Tibial nerve (tissue), 4 donors: ENCODE data around the gene CALM3. TPM values are rescaled to one million over a fixed set of nuclear protein-coding genes. Genes with fewer than 3 reads are reported as not detected.

Source experiments
- DNase-seq, 2 donors: peaks; one replicate each; pipeline ENCODE4 v3.0.0-alpha.2; 2019; ENCODE audit warnings: low spot score in 2 of 2
- H3K27ac ChIP-seq, 4 donors: fragments of 200-600 bp; sonication (generic) in 3 of 4; one replicate each; pipeline ENCODE4 v1.5.1; 2017 to 2019; ENCODE audit warnings: mild to moderate bottlenecking in 1 of 4
- H3K27me3 ChIP-seq, 2 donors: fragments of 200-600 bp; sonication (generic) in 1 of 2; one replicate each; pipeline versions ENCODE4 v1.5.1 to v1.6.0; 2017 to 2019
- H3K36me3 ChIP-seq, 3 donors: fragments of 200-600 bp; sonication (generic); one replicate each; pipeline ENCODE4 v1.5.1; 2018 to 2019
- H3K4me1 ChIP-seq, 4 donors: fragments of 200-600 bp; sonication (generic) in 3 of 4; one replicate each; pipeline ENCODE4 v1.5.1; 2017 to 2019
- H3K4me3 ChIP-seq, 4 donors: fragments of 200-600 bp; sonication (generic) in 3 of 4; one replicate each; pipeline ENCODE4 v1.5.1; 2017 to 2019; ENCODE audit warnings: mild to moderate bottlenecking in 1 of 4, moderate library complexity in 1 of 4
- H3K9me3 ChIP-seq, 4 donors: fragments of 200-600 bp; sonication (generic) in 3 of 4; one replicate each; pipeline ENCODE4 v1.5.1; 2017 to 2019
- EP300 ChIP-seq, 2 donors: sonication (generic); formaldehyde crosslinking; IDR thresholded peaks; one replicate each; pipeline ENCODE4 v1.6.1; 2017; ENCODE audit warnings: antibody characterized with exemption in 2 of 2, mild to moderate bottlenecking in 1 of 2
- POLR2A ChIP-seq, 2 donors: fragments of 450-650 bp; IDR thresholded peaks; one replicate each; pipeline ENCODE4 v1.6.1; 2017; ENCODE audit warnings: antibody characterized with exemption in 2 of 2, mild to moderate bottlenecking in 2 of 2, moderate library complexity in 2 of 2
- WGBS, 2 donors: methylation state at CpG; one replicate each; pipeline ENCODE4 v1.1.5; 2018; 5-methylcytosine and 5-hydroxymethylcytosine counted together
- total RNA-seq, 4 donors: library from RNA; depleted of rRNA; stranded (reverse); fragments of >200 nt; gene quantifications; one replicate each; pipeline ENCODE4 v1.1.0, GENCODE V29; 2016
- TF ChIP-seq, protein P1 (sequence below), 5 experiments: fragments of 200-600 bp in 3 of 5; fragments of 450-650 bp in 2 of 5; sonication (generic) in 3 of 5; IDR thresholded peaks; one replicate each; pipeline ENCODE4 v1.5.1; 2016 to 2019; ENCODE audit warnings: antibody characterized with exemption in 5 of 5, mild to moderate bottlenecking in 3 of 5, moderate library complexity in 2 of 5

Gene CALM3
- total RNA-seq, 4 donors from 2014 or later, result 123 to 167 (median 137) TPM

DNA sequence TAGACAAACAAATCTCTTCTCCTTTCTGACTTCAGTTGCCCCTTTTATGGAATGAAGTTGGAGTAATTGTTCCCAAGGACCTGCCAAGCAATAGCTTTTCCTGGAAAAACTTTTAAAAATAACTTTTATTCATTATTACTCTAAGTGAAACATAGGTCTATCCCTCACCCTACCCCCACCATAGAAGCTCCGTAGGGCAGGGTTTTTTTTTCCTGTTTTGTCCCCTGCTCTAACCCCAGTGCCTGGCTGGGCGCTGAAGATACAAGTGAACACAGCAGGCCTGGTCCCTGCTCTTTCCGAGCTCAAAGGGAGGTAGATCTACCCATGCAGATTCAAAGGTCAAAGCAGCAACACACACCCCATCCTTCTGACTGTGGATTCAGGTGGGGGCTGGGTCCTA is 43.6 kb downstream of the CALM3 start:
- Histone ChIP-seq H3K27ac (peak overlapping the region in 2 of 4 donors; percentile 40 to 58), H3K9me3 (no peaks in the 10 kb centered on the region), H3K36me3 (peaks cover 0 to 8% (median 0%) of the 10 kb centered on the region in 3 donors), H3K4me3 (no peak overlapping the region), H3K27me3 (no peaks in the 10 kb centered on the region), H3K4me1 (peaks cover 0 to 19% (median under 1%) of the 10 kb centered on the region in 4 donors)
- no peak for DNase-seq
- TF ChIP-seq POLR2A (IDR thresholded peaks at IDR 0.05) (no peak), EP300 (IDR thresholded peaks at IDR 0.05) (peak in 1 of 2 donors; percentile 22)
- whole genome bisulfite sequencing, 2 donors, result 42 to 47% methylated on average over 3 of the region's 3 CpGs

DNA sequence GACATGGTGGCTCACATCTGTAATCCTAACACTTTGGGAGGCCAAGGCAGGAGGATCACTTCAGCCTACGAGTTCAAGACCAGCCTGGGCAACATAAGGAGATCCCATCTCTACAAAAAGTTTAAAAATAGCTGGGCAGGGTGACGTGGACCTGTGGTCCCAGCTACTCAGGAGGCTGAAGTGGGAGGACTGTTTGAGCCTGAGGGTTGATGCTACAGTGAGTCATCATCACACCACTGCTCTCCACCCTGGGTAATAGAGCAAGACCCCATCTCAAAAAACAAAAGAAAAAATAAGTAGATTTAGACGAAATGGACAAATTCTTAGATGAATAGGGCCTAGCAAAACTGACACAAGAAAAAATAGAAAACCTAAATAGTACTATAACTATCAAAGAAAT is 45.3 kb downstream of the CALM3 start:
- Histone ChIP-seq H3K4me3 (no peak overlapping the region), H3K9me3 (no peaks in the 10 kb centered on the region), H3K27ac (no peak overlapping the region), H3K27me3 (no peaks in the 10 kb centered on the region), H3K4me1 (peaks cover 0 to 16% (median 0%) of the 10 kb centered on the region in 4 donors), H3K36me3 (peaks cover 0 to 8% (median 0%) of the 10 kb centered on the region in 3 donors)
- WGBS, 2 donors, result 89 to 95% methylated on average over 3 of the region's 3 CpGs
- TF ChIP-seq, protein P1, sequence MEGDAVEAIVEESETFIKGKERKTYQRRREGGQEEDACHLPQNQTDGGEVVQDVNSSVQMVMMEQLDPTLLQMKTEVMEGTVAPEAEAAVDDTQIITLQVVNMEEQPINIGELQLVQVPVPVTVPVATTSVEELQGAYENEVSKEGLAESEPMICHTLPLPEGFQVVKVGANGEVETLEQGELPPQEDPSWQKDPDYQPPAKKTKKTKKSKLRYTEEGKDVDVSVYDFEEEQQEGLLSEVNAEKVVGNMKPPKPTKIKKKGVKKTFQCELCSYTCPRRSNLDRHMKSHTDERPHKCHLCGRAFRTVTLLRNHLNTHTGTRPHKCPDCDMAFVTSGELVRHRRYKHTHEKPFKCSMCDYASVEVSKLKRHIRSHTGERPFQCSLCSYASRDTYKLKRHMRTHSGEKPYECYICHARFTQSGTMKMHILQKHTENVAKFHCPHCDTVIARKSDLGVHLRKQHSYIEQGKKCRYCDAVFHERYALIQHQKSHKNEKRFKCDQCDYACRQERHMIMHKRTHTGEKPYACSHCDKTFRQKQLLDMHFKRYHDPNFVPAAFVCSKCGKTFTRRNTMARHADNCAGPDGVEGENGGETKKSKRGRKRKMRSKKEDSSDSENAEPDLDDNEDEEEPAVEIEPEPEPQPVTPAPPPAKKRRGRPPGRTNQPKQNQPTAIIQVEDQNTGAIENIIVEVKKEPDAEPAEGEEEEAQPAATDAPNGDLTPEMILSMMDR (IDR thresholded peaks at IDR 0.05), result no peak
- TF ChIP-seq EP300 (IDR thresholded peaks at IDR 0.05), result no peak
- no peak for TF ChIP-seq POLR2A (IDR thresholded peaks at IDR 0.05)
- no peak for DNase-seq

DNA sequence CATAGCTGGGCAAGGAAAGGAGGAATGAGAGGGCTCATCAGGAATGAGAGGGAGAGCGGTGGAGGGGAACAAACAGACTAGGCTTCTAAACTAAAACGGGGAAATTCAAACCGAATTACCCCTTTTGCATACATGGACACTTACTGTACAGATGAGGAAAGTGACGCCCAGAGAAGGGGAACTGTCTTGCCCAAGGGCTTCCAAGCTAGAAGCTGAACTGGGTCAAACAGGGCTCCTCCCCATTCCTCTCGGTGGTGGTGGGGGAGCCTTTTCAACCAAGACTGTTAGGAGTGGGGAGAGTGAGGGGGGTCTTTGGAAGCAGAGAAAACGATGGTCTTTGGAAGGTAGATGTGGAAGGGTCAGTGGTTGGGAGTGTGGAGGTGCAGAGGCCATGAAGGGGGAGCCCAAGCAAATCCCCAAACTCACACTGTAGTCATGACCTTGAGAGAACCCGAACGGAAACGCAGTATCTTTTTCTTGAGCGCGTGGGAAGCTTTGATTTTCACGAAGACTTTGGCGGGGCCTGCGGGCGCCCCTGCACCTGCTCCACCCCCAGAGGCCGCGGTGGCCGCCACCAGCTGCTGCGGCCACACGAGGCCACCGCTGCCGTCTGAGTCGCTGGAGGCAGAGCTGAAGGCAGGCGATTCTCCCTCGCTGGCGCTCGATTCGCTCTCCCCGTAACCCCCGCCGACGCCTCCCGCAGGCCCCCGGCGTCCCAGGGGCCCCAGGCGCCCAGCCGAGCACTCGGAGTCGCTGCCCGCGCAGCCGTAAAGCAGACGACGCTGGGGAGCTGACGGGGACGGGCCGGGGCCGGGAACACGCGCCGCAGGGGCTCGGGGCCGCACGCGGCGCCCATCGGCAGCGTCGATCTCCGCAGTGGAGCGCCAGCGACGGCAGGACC is 47.2 kb downstream of the CALM3 start:
- TF ChIP-seq POLR2A (IDR thresholded peaks at IDR 0.05), result no peak
- TF ChIP-seq, protein P1 (IDR thresholded peaks at IDR 0.05), result no peak
- no peak for TF ChIP-seq EP300 (IDR thresholded peaks at IDR 0.05)
- Histone ChIP-seq H3K4me1 (peaks cover 0 to 16% (median 0%) of the 10 kb centered on the region in 4 donors), H3K4me3 (no peak overlapping the region), H3K9me3 (no peaks in the 10 kb centered on the region), H3K27me3 (no peaks in the 10 kb centered on the region), H3K27ac (no peak overlapping the region), H3K36me3 (peaks cover 0 to 8% (median 0%) of the 10 kb centered on the region in 3 donors)
- DNase-seq, result no peak
- WGBS, 2 donors, result 55 to 67% methylated on average over 41 to 56 of the region's 63 CpGs

DNA sequence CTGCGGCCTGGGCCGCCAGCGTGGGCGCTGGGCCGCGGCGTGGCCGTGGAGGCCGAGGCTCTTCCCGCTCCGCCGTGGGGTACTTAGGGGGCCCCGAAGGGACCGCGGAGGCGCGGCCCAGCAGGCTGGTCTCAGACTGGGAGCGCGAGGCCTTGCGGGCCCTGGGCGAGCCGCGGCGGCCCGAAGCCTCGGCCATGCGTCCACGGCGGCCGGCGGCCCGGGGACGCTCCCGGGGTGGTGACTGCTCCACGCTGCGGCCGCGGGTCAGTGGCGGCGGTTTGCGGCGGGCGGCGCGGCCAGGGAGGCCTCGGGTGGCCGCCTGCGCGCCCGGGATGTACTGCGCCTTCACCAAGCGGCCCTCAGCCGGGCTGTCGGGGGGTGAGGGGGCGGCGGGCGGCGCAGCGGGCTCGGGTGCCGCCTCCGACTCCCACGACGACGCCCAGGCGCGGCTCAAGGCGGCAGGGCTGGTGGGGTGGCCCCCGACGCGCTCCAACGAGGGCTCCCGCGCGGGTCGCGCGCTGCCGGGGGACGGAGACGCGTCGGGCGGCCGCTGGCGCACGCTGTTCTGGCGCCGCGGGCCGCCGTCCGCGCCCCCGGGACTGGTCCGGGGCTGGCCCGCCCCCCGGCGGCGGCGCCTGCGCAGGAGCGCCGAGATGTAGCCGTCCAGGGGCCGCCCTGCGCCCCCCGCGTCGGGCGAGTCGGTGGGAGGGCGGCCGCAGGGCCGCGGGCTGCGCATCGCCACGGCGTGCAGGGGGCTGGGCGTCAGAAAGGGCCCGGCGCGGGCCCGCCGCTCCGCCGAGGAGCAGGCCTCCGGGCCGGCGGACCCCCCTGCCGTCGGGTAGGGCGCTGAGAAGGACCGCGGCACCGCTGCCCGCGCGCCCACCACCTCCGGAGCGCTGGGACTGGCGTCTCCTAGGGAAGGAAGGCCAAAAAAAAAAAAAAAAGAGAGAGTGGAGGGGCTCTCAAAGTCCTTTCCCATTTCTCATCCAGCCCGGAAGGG is 48.1 kb downstream of the CALM3 start:
- 59 to 60% methylated on average over 40 to 92 of the region's 144 CpGs for WGBS, 2 donors
- H3K4me1 ChIP-seq, result peaks cover 0 to 23% (median 2%) of the 10 kb centered on the region in 4 donors

DNA sequence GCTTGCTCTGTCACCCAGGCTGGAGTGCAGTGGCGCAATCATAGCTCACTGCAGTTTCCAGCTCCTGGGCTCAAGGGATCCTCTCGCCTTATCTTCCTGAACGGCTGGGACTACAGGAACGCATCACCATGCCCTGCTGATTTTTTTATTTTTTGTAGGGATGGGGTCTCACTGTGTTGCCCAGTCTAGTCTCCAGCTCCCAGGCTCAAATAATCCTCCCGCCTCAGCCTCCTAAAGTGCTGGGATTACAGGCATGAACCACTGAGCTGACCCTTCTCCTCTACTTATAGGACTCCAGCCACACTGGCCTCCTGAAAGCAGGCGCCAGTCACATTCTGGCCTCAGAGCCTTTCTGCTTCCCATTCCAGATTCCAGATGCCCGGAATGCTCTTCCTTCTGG is 49.3 kb downstream of the CALM3 start:
- H3K4me3 ChIP-seq, result no peak overlapping the region
- H3K36me3 ChIP-seq, result peaks cover 0 to 8% (median 0%) of the 10 kb centered on the region in 3 donors
- 92 to 97% methylated on average over 7 of the region's 7 CpGs for WGBS, 2 donors
- H3K4me1 ChIP-seq, result peaks cover 0 to 23% (median 7%) of the 10 kb centered on the region in 4 donors
- H3K27ac ChIP-seq, result no peak overlapping the region
- TF ChIP-seq EP300 (IDR thresholded peaks at IDR 0.05) (no peak), POLR2A (IDR thresholded peaks at IDR 0.05) (no peak)
- TF ChIP-seq, protein P1 (IDR thresholded peaks at IDR 0.05), result no peak
- no peaks in the 10 kb centered on the region for H3K27me3 ChIP-seq
- DNase-seq, result no peak
- no peaks in the 10 kb centered on the region for H3K9me3 ChIP-seq

More for the DNA sequence above, 48.1 kb downstream of the CALM3 start:
- Histone ChIP-seq H3K4me3 (no peak overlapping the region), H3K36me3 (peaks cover 0 to 8% (median 0%) of the 10 kb centered on the region in 3 donors), H3K27me3 (no peaks in the 10 kb centered on the region), H3K9me3 (no peaks in the 10 kb centered on the region), H3K27ac (no peak overlapping the region)
- no peak for DNase-seq
- no peak for TF ChIP-seq POLR2A (IDR thresholded peaks at IDR 0.05)
- TF ChIP-seq, protein P1 (IDR thresholded peaks at IDR 0.05), result no peak
